ENCODE measurements around the gene FAM24B.

The FAM24B gene

DNA sequence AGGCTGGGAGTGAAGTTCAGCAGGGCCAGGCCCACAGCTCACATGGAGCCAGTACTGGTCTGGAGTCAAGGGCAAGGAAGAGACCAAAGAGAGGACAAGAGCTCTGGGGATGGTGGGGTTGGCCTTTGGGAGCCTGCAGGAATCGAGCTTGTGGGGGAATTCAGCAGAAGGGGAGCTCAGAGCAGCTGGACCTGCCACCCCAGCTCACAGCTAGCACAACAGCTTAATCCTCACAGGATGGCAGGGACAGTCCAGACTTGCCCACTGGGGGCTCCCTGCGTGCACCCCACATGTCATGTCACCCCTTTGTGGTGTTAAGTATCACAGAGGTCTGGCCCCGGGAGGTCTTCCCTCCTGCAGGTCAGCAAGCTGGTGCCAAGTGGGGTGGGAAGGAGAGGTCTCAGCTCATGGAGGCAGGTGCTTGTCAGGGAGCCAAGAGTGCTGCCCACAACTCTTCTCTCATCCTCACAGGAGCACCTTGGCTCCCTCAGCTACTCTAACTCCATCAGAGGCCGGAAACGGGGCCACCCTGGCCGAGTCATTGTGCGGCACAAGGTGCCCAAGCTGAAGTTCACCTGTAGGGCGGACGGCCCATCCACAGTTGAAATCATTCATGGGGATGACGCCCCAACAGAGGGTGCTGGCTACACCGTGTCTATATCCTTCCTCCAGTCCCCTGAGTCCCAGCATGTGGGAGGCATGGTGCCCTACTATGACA lies 56.2 kb downstream of the FAM24B start:
- DNase-seq, result no peak

GRCh38 chr10:122821808-122822207 lies 57.6 kb downstream of the FAM24B start:
- no peak for DNase-seq

DNA sequence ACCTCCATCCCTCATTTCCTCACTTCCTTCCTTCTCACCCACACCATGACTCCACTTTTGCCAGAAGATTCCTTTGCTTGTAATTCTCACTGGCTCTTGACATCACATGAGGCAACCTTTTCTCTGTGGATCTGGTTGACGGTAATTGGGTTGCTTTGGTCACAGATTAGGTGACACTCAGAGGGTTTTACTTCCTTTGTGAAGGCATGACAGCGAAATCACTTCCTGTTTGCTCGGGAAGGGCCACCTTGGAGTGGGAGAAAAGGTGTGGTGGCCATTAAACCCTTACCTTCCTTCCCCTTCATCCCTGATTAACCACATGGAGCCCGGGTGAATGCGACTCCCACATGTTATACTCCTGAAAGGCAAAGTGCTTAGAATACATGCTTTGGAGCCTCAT lies 63.9 kb downstream of the FAM24B start:
- no peak for DNase-seq

- DNase-seq, result no peak
Measured at GRCh38 chr10:122814493-122814892, 64.9 kb downstream of the FAM24B start.

GRCh38 chr10:122812751-122813150 lies 66.6 kb downstream of the FAM24B start:
- DNase-seq, result no peak

GRCh38 chr10:122802282-122802681 lies 77.1 kb downstream of the FAM24B start:
- no peak for DNase-seq
